ENCODE measurements around the gene NKRF.

DNA sequence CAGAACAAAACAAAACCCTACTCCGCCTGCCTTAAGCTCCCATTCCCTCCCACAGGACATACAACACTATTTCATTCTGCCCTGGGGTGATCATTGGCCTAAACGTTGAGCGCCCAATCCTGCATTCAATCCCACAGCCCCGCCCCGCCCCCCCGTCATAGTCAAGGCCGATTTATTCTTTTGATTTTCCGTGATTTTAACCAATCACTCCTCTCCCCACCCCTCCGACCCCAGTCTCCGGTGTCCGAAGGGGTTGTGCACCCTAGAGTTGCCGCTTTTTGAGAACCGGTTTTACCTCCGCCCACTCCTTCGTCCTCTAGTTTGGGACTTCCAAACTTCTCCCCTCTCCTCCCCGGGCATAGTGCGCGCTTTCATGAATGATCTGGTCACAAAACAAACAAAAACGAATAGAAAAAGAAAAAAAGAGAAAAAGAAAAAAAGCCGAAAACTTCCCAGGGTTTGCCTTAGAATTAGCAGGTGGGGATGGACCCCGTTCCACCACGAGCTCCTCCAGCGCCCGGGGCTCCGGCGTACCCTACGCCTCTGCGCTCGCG is 32.3 kb downstream of the NKRF start:
- no peak for TF ChIP-seq POLR2A (IDR thresholded peaks at IDR 0.05)
- TF ChIP-seq, protein P1, sequence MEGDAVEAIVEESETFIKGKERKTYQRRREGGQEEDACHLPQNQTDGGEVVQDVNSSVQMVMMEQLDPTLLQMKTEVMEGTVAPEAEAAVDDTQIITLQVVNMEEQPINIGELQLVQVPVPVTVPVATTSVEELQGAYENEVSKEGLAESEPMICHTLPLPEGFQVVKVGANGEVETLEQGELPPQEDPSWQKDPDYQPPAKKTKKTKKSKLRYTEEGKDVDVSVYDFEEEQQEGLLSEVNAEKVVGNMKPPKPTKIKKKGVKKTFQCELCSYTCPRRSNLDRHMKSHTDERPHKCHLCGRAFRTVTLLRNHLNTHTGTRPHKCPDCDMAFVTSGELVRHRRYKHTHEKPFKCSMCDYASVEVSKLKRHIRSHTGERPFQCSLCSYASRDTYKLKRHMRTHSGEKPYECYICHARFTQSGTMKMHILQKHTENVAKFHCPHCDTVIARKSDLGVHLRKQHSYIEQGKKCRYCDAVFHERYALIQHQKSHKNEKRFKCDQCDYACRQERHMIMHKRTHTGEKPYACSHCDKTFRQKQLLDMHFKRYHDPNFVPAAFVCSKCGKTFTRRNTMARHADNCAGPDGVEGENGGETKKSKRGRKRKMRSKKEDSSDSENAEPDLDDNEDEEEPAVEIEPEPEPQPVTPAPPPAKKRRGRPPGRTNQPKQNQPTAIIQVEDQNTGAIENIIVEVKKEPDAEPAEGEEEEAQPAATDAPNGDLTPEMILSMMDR (IDR thresholded peaks at IDR 0.05): no peak
